Measurements from ENCODE around the gene MOCS3.

Gene MOCS3

GRCh38 chr20:51010043-51010365 is 51.4 kb downstream of the MOCS3 start:
- DNase-seq (ENCODE audit: low read depth in 2 of 2): no peak

- DNase-seq (ENCODE audit: low read depth in 2 of 2): no peak
These were observed 52.3 kb downstream of the MOCS3 start for GRCh38 chr20:51010932-51011331.

- DNase-seq (ENCODE audit: low read depth in 2 of 2): no peak
These were observed 52.9 kb downstream of the MOCS3 start for GRCh38 chr20:51011479-51011878.

GRCh38 chr20:51012357-51012756 is 53.7 kb downstream of the MOCS3 start:
- no peak for DNase-seq (ENCODE audit: low read depth in 2 of 2)
